GM10266 (cell line): ENCODE measurements around the gene GUK1.

Experiments used
- DNase-seq: peaks from one replicate; pipeline ENCODE4 v3.0.0; 2012; ENCODE audit errors: extremely low spot score
- CTCF ChIP-seq: IDR thresholded peaks from 2 replicates; pipeline ENCODE4 v1.5.1; 2012; ENCODE audit warnings: mild to moderate bottlenecking, low read depth; ENCODE audit not compliant: control insufficient read depth, insufficient read depth; ENCODE audit errors: missing control alignments

GUK1 gene

DNA sequence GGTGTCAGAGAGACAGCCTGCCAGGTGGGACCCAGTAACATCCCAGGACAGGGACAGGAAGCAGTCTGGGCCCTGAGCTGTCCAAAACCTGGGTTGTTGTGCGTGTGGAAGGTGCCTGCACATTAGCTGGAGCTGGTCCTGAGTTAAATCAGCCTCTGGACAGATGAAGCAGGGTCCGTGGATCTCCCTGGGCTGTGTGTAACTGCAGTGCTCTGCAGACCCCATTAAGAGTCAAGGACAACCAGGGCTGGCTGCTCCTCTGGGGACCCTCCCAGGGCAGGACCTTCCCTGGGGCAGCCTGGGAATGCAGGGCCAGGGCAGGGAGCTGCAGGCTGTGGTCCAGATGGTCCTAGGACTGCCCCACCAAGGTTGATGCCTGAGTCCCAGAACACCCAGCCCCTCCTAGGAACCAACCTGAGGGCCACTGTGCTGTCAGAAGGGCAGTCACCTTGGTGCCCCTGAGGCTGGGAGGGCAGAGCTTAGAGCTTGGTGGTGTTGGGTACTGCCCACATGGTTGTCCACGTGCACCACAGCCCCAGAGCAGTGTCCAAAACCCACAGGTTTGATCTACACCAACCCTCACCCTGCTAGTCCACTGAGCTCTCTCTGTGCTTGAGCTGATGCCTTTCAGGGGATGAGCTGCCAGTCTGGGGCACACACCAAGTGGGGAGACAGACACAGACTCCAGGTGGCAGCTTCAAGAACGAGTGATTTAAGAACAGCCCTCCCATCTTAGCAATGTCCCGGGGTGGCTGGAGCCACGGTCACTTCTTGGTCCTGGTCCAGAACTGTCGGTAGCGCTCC is 33.9 kb upstream of the GUK1 start:
- TF ChIP-seq CTCF = no peak
- DNase-seq = no peak

GRCh38 chr1:228106800-228107054 is 33.4 kb upstream of the GUK1 start:
- DNase-seq = no peak
- no peak for TF ChIP-seq CTCF

GRCh38 chr1:228107636-228108035 is 32.4 kb upstream of the GUK1 start:
- no peak for DNase-seq
- TF ChIP-seq CTCF = no peak

- no peak for TF ChIP-seq CTCF
- DNase-seq = no peak
These were observed 31.9 kb upstream of the GUK1 start for GRCh38 chr1:228108055-228108690.

GRCh38 chr1:228108742-228109072 is 31.4 kb upstream of the GUK1 start:
- no peak for DNase-seq
- no peak for TF ChIP-seq CTCF

DNA sequence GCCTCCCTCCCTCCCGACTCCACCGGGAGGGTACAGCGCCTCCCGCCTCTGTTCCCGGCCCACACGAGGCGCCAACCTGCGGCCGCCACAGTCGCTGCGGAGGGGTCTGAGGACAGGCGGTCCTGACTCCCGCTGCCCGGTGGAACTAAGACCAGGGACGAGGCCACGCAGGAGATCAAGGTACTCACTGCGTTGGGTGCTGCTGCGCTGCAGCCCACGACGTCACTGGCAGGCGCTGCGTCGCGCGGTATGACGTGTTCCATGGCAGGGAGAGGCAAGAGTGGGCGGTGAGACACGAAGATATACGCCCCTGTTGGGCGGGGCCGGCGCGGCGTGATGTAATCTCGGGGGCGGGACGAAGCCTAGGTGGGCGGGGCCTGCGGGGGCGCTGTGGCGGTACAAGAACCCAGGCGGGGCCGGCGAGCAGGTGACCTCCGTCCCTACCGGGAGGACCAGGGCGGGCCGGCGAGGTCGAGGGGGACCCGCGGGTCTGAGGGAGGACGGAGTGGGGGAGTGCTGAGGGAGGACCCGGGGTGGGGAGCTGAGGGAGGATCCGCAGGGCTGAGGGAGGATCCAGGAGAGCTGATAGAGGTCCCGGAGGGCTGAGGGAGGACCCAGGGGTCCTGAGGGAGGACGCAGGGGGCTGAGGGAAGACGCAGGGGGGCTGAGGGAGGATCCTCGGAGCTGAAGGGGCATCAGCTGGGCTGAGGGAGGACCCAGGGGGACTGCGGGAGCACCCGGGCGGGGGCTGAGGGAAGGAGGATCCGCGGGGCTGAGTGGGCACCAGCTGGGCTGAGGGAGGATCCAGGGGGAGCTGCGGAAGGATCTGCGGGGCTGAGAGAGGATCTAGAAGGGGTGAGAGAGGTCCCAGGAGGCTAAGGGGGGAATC is 30.8 kb upstream of the GUK1 start, which contains the start of gene MRPL55:
MRPL55 (minus strand) TSS at position 227 of the 889 bp plus-strand sequence. CDS start 1,039 bp downstream, outside the sequence.
- TF ChIP-seq CTCF = no peak

GRCh38 chr1:228109962-228110488 is 30.1 kb upstream of the GUK1 start:
- peak; percentile 16 for DNase-seq

More for the DNA sequence above, 30.8 kb upstream of the GUK1 start, which contains the start of gene MRPL55:
- peak; percentile 95 for DNase-seq

More at GRCh38 chr1:228109962-228110488, 30.1 kb upstream of the GUK1 start:
- no peak for TF ChIP-seq CTCF
